ENCODE data around the gene ZNRF1.

ZNRF1 gene

DNA sequence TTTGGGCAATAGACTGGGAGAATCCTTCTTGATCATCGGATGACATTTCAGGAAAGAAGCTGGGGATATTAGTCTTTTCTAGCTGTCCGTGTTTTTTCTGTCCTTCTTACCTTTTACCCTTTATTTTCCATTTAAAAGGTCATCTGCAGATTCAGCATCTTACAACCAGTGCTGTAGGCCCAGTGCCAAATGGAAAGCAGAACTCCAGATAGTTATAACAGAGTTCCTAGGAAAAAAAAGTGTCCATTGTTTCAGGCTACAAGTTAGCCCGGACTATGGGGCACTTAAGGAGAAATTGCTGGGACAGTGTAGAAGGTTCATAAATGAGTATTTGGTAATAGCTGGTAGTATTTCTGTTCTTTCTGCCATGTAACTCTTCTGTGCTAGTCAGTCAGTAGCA, 89.4 kb downstream of the ZNRF1 start:
- TF ChIP-seq, protein P1, sequence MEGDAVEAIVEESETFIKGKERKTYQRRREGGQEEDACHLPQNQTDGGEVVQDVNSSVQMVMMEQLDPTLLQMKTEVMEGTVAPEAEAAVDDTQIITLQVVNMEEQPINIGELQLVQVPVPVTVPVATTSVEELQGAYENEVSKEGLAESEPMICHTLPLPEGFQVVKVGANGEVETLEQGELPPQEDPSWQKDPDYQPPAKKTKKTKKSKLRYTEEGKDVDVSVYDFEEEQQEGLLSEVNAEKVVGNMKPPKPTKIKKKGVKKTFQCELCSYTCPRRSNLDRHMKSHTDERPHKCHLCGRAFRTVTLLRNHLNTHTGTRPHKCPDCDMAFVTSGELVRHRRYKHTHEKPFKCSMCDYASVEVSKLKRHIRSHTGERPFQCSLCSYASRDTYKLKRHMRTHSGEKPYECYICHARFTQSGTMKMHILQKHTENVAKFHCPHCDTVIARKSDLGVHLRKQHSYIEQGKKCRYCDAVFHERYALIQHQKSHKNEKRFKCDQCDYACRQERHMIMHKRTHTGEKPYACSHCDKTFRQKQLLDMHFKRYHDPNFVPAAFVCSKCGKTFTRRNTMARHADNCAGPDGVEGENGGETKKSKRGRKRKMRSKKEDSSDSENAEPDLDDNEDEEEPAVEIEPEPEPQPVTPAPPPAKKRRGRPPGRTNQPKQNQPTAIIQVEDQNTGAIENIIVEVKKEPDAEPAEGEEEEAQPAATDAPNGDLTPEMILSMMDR (IDR thresholded peaks at IDR 0.05), result no peak

DNA sequence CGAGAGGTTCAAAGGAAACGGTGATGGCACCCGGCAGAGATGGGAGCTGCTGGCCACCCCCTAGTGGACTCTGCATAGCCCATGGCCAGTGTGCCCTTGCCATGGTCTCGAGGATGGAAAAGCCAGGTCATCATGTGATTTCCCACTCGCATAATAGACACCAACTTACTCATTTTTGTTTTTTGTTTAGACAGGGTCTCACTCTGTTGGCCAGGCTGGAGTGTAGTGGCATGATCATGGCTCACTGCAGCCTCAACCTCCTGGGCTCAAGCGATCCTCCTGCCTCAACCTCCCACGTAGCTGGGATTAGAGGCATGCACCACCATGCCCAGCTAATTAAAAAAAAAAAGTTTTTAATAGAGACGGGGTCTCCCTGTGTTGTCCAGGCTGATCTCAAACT, 90.1 kb downstream of the ZNRF1 start:
- TF ChIP-seq, protein P1 (IDR thresholded peaks at IDR 0.05), result no peak

- TF ChIP-seq, protein P1 (IDR thresholded peaks at IDR 0.05), result no peak
Observed at GRCh38 chr16:75089486-75090202, 90.8 kb downstream of the ZNRF1 start.

GRCh38 chr16:75092777-75093176, 94.0 kb downstream of the ZNRF1 start:
- TF ChIP-seq, protein P1 (IDR thresholded peaks at IDR 0.05), result no peak

- TF ChIP-seq, protein P1 (IDR thresholded peaks at IDR 0.05), result no peak
Observed at GRCh38 chr16:75093598-75094540, 95.0 kb downstream of the ZNRF1 start.

GRCh38 chr16:75095204-75095621, 96.4 kb downstream of the ZNRF1 start:
- TF ChIP-seq, protein P1 (IDR thresholded peaks at IDR 0.05), result no peak

GRCh38 chr16:75096656-75097055, 97.8 kb downstream of the ZNRF1 start:
- TF ChIP-seq, protein P1 (IDR thresholded peaks at IDR 0.05), result peak; percentile 63

All from LNCAP (cell line).